WERI-Rb-1 (cell line): ENCODE data around the gene CELF2.

ENCODE experiments used
- DNase-seq: peaks from one replicate; pipeline ENCODE4 v3.0.0-alpha.2; 2020
- H3K27ac ChIP-seq: fragments of 250-450 bp; sonication (Bioruptor Pico); 2 replicates; pipeline ENCODE4 v1.5.1; 2020; ENCODE audit warnings: mild to moderate bottlenecking, moderate library complexity
- H3K27me3 ChIP-seq: fragments of 250-450 bp; sonication (Bioruptor Pico); 2 replicates; pipeline ENCODE4 v1.5.1; 2021; ENCODE audit warnings: mild to moderate bottlenecking, low read depth, moderate library complexity; ENCODE audit not compliant: insufficient read depth, severe bottlenecking
- H3K36me3 ChIP-seq: fragments of 250-450 bp; sonication (Bioruptor Pico); 2 replicates; pipeline ENCODE4 v1.5.1; 2020; ENCODE audit warnings: mild to moderate bottlenecking, moderate library complexity
- H3K4me3 ChIP-seq: 2 replicates; pipeline ENCODE4 v1.5.1; 2011; ENCODE audit warnings: low read depth, mild to moderate bottlenecking, control low read depth, low read length
- H3K9me3 ChIP-seq: fragments of 250-450 bp; sonication (Bioruptor Pico); 2 replicates; pipeline ENCODE4 v1.5.1; 2021; ENCODE audit warnings: mild to moderate bottlenecking, moderate library complexity; ENCODE audit not compliant: severe bottlenecking
- CTCF ChIP-seq: IDR thresholded peaks from 2 replicates; pipeline ENCODE4 v1.5.1; 2011; ENCODE audit warnings: low read depth, mild to moderate bottlenecking, control low read depth, inconsistent platforms, low read length

The CELF2 gene

GRCh38 chr10:11286261-11286852 is 268.7 kb downstream of the CELF2 start:
- TF ChIP-seq CTCF = no peak
- Histone ChIP-seq H3K27me3 (no peaks in the 10 kb centered on the region), H3K9me3 (no peaks in the 10 kb centered on the region), H3K4me3 (no peak overlapping the region), H3K36me3 (no peaks in the 10 kb centered on the region), H3K27ac (no peak overlapping the region)
- DNase-seq = no peak

- DNase-seq = no peak
- Histone ChIP-seq H3K4me3 (no peak overlapping the region), H3K9me3 (no peaks in the 10 kb centered on the region), H3K27me3 (no peaks in the 10 kb centered on the region), H3K36me3 (no peaks in the 10 kb centered on the region), H3K27ac (no peak overlapping the region)
- no peak for TF ChIP-seq CTCF
Observed at GRCh38 chr10:11288302-11288701, 270.6 kb downstream of the CELF2 start.

- no peak overlapping the region for H3K27ac ChIP-seq
- H3K9me3 ChIP-seq = no peaks in the 10 kb centered on the region
- TF ChIP-seq CTCF = no peak
- no peaks in the 10 kb centered on the region for H3K36me3 ChIP-seq
- H3K4me3 ChIP-seq = no peak overlapping the region
- no peak for DNase-seq
- H3K27me3 ChIP-seq = no peaks in the 10 kb centered on the region
Observed at GRCh38 chr10:11290156-11290890, 272.7 kb downstream of the CELF2 start.

- no peak for TF ChIP-seq CTCF
- no peak overlapping the region for H3K4me3 ChIP-seq
- H3K36me3 ChIP-seq = no peaks in the 10 kb centered on the region
- no peaks in the 10 kb centered on the region for H3K27me3 ChIP-seq
- no peak overlapping the region for H3K27ac ChIP-seq
- H3K9me3 ChIP-seq = no peaks in the 10 kb centered on the region
- DNase-seq = no peak
Observed at GRCh38 chr10:11292576-11293302, 275.1 kb downstream of the CELF2 start.

- DNase-seq = no peak
- H3K27ac ChIP-seq = no peak overlapping the region
- H3K9me3 ChIP-seq = no peaks in the 10 kb centered on the region
- H3K27me3 ChIP-seq = no peaks in the 10 kb centered on the region
- no peak overlapping the region for H3K4me3 ChIP-seq
- TF ChIP-seq CTCF = no peak
- no peaks in the 10 kb centered on the region for H3K36me3 ChIP-seq
Observed at GRCh38 chr10:11293332-11293731, 275.7 kb downstream of the CELF2 start.
